VCaP (cell line): Measurements from ENCODE around the gene GPSM1.

ENCODE experiments used
- H3K27ac ChIP-seq: fragments of 450-650 bp; 2 replicates; pipeline ENCODE4 v1.5.1; 2017
- CTCF ChIP-seq: fragments of 450-650 bp; conservative IDR thresholded peaks from 2 replicates; pipeline ENCODE4 v1.5.1; 2017; ENCODE audit warnings: mild to moderate bottlenecking, moderate library complexity

Gene GPSM1

GRCh38 chr9:136292591-136293448, 34.5 kb upstream of the GPSM1 start:
- H3K27ac ChIP-seq: no peak overlapping the region; the same call in 1 of the 2 replicates

GRCh38 chr9:136293476-136294077, 33.8 kb upstream of the GPSM1 start:
- TF ChIP-seq CTCF: no peak
- no peak overlapping the region for H3K27ac ChIP-seq

More at GRCh38 chr9:136292591-136293448, 34.5 kb upstream of the GPSM1 start:
- no peak for TF ChIP-seq CTCF

GRCh38 chr9:136294437-136294836, 32.9 kb upstream of the GPSM1 start:
- no peak overlapping the region for H3K27ac ChIP-seq
- TF ChIP-seq CTCF: no peak

GRCh38 chr9:136295055-136295454, 32.3 kb upstream of the GPSM1 start:
- no peak overlapping the region for H3K27ac ChIP-seq
- TF ChIP-seq CTCF: no peak

GRCh38 chr9:136295542-136296433, 31.6 kb upstream of the GPSM1 start:
- no peak overlapping the region for H3K27ac ChIP-seq
- no peak for TF ChIP-seq CTCF

- H3K27ac ChIP-seq: peak overlapping the region; percentile 55
- no peak for TF ChIP-seq CTCF
Observed at GRCh38 chr9:136296434-136297015, 30.8 kb upstream of the GPSM1 start.
